Spleen (tissue), 7 donors: Measurements from ENCODE around the gene RAB24.

Experiments
- CTCF ChIP-seq, 11 experiments: fragments of 200-600 bp in 7 of 11; fragments of 450-650 bp in 4 of 11; sonication (generic) in 4 of 11; IDR thresholded peaks in 8 of 11; conservative IDR thresholded peaks in 3 of 11; 1 replicate in 7 of 11; 2 replicates in 4 of 11; pipeline versions ENCODE4 v1.4.0 to v1.8.0; 2016 to 2021; ENCODE audit warnings: antibody characterized with exemption in 11 of 11, inconsistent platforms in 4 of 11, mild to moderate bottlenecking in 1 of 11
- POLR2A ChIP-seq, 3 donors: fragments of 450-650 bp; IDR thresholded peaks; one replicate each; pipeline ENCODE4 v1.5.1; 2017; ENCODE audit warnings: antibody characterized with exemption in 3 of 3, mild to moderate bottlenecking in 1 of 3
- donor health status: DM: no; HTN: no; CAD: no; lungs with moderate emphysema.
- donor health status: DM: no; HTN: no; CAD: no.
- donor health status: DM: no; HTN: no; CAD: no.

GRCh38 chr5:177275883-177276282, 27.6 kb downstream of the RAB24 start:
- TF ChIP-seq POLR2A (IDR thresholded peaks at IDR 0.05): no peak
- TF ChIP-seq CTCF (IDR thresholded peaks at IDR 0.05 in 8 of 11, conservative IDR thresholded peaks at IDR 0.05 in 3 of 11): no peak
